Right atrium auricular region (tissue), 2 donors: ENCODE measurements around the gene NHLRC4. TPM values are rescaled to one million over a fixed set of nuclear protein-coding genes. Genes with fewer than 3 reads are reported as not detected.

Experiments
- DNase-seq: peaks from one replicate; pipeline ENCODE4 v3.0.0-alpha.2; 2019; ENCODE audit warnings: low spot score
- H3K27ac ChIP-seq, 2 donors: fragments of 200-600 bp; sonication (generic); 1 replicate in 1 of 2; 2 replicates in 1 of 2; pipeline ENCODE4 v1.5.1; 2016 to 2019
- H3K27me3 ChIP-seq, 2 donors: fragments of 200-600 bp; sonication (generic); one replicate each; pipeline versions ENCODE4 v1.5.1 to v1.6.0; 2017 to 2019
- H3K36me3 ChIP-seq: fragments of 200-600 bp; sonication (generic); one replicate; pipeline ENCODE4 v1.5.1; 2016
- H3K4me1 ChIP-seq, 2 donors: fragments of 200-600 bp; sonication (generic); one replicate each; pipeline versions ENCODE4 v1.5.1 to v1.6.0; 2017 to 2019
- H3K4me3 ChIP-seq, 2 donors: fragments of 200-600 bp; sonication (generic); 1 replicate in 1 of 2; 2 replicates in 1 of 2; pipeline ENCODE4 v1.5.1; 2017 to 2019; ENCODE audit warnings: mild to moderate bottlenecking in 1 of 2, moderate library complexity in 1 of 2
- H3K9me3 ChIP-seq, 2 donors: fragments of 200-600 bp; sonication (generic); one replicate each; pipeline ENCODE4 v1.5.1; 2019
- CTCF ChIP-seq, 2 donors: fragments of 200-600 bp; sonication (generic); IDR thresholded peaks; one replicate each; pipeline ENCODE4 v1.5.1; 2019; ENCODE audit warnings: antibody characterized with exemption in 2 of 2
- total RNA-seq, 2 donors: library from RNA; depleted of rRNA; stranded (reverse); fragments of >200 nt; gene quantifications; one replicate each; pipeline ENCODE4 v1.1.0, GENCODE V29; 2016

NHLRC4 gene
- total RNA-seq, 2 donors from 2014 or later: 0.43 to 0.74 TPM

GRCh38 chr16:600781-601180, 34.0 kb downstream of the NHLRC4 start:
- Histone ChIP-seq H3K4me3 (no peak overlapping the region), H3K9me3 (no peaks in the 10 kb centered on the region), H3K36me3 (no peaks in the 10 kb centered on the region), H3K27ac (no peak overlapping the region), H3K4me1 (no peaks in the 10 kb centered on the region), H3K27me3 (no peaks in the 10 kb centered on the region)
- DNase-seq: no peak
- no peak for TF ChIP-seq CTCF (IDR thresholded peaks at IDR 0.05)

- Histone ChIP-seq H3K9me3 (no peaks in the 10 kb centered on the region), H3K36me3 (no peaks in the 10 kb centered on the region), H3K27ac (no peak overlapping the region), H3K27me3 (no peaks in the 10 kb centered on the region), H3K4me1 (no peaks in the 10 kb centered on the region), H3K4me3 (no peak overlapping the region)
- DNase-seq: no peak
- no peak for TF ChIP-seq CTCF (IDR thresholded peaks at IDR 0.05)
Observed at GRCh38 chr16:603933-604332, 37.1 kb downstream of the NHLRC4 start.

- H3K27me3 ChIP-seq: no peaks in the 10 kb centered on the region
- DNase-seq: no peak
- TF ChIP-seq CTCF (IDR thresholded peaks at IDR 0.05): no peak
- no peaks in the 10 kb centered on the region for H3K36me3 ChIP-seq
- H3K27ac ChIP-seq: no peak overlapping the region
- no peaks in the 10 kb centered on the region for H3K9me3 ChIP-seq
- no peak overlapping the region for H3K4me3 ChIP-seq
- peaks cover 0 to 15% of the 10 kb centered on the region in 2 donors for H3K4me1 ChIP-seq
Observed at GRCh38 chr16:606656-607307, 40.0 kb downstream of the NHLRC4 start.

GRCh38 chr16:608019-608418, 41.2 kb downstream of the NHLRC4 start:
- DNase-seq: no peak
- Histone ChIP-seq H3K27me3 (no peaks in the 10 kb centered on the region), H3K27ac (no peak overlapping the region), H3K9me3 (no peaks in the 10 kb centered on the region), H3K36me3 (no peaks in the 10 kb centered on the region), H3K4me1 (peaks cover 0 to 15% of the 10 kb centered on the region in 2 donors), H3K4me3 (no peak overlapping the region)
- no peak for TF ChIP-seq CTCF (IDR thresholded peaks at IDR 0.05)

GRCh38 chr16:609316-609715, 42.5 kb downstream of the NHLRC4 start:
- no peak for DNase-seq
- no peaks in the 10 kb centered on the region for H3K9me3 ChIP-seq
- peaks cover 0 to 15% of the 10 kb centered on the region in 2 donors for H3K4me1 ChIP-seq
- H3K27ac ChIP-seq: no peak overlapping the region
- TF ChIP-seq CTCF (IDR thresholded peaks at IDR 0.05): no peak
- no peaks in the 10 kb centered on the region for H3K27me3 ChIP-seq
- H3K4me3 ChIP-seq: no peak overlapping the region
- no peaks in the 10 kb centered on the region for H3K36me3 ChIP-seq

GRCh38 chr16:609984-610383, 43.2 kb downstream of the NHLRC4 start:
- no peaks in the 10 kb centered on the region for H3K27me3 ChIP-seq
- no peak for TF ChIP-seq CTCF (IDR thresholded peaks at IDR 0.05)
- no peak overlapping the region for H3K4me3 ChIP-seq
- H3K9me3 ChIP-seq: no peaks in the 10 kb centered on the region
- peaks cover 0 to 15% of the 10 kb centered on the region in 2 donors for H3K4me1 ChIP-seq
- no peaks in the 10 kb centered on the region for H3K36me3 ChIP-seq
- no peak for DNase-seq
- no peak overlapping the region for H3K27ac ChIP-seq
